Retina (tissue), 1 donor: ENCODE measurements around the gene ANKRD34C.
"Not testable (repeated sequence)": the region's sequence is repeated elsewhere in the genome, so short reads cannot be mapped to it uniquely, and the experiment has no call there.

Experiments
- DNase-seq: peaks from one replicate; pipeline ENCODE4 v3.0.0-alpha.2; 2016

The ANKRD34C gene

GRCh38 chr15:79311901-79312553 is 29.5 kb downstream of the ANKRD34C start:
- DNase-seq, result no peak

DNA sequence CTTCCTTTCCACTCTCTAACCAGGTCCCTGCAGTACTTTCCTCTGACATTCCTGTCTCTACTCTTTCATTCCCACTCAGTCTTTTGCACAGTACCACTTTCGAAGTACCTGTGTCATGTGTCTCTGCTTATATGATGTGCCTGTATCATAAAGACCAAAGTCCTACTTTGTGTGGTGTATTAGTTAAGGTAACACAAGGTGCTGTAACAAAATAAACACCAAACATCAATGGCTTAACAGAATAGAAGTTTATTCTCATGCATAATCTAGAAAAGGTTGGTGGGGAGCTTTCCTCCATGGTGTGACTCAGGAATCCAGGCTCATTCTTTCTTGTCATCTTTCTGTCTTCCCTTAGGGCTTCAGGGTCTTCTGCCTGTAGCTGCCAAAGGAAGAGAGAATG is 31.7 kb downstream of the ANKRD34C start:
- DNase-seq, result no peak

DNA sequence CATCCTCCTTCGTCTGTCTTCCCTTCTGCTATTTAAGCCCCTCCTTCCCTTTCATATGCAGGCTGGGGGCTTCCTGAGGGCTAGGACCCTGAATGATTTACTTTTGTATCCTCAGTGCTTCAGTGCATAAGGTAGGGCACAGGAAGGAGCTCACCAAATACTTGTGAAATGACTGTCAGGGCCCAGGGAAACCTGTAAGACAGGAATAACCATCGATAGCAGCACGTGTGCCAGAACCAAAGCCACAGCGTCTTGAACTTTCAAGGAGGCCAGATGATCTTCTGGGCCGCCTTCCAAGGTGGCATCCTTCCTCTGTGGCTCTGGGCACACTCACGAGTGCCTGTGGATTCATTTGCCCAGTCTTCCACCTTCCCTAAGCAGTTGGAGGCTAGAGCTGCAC is 32.3 kb downstream of the ANKRD34C start:
- DNase-seq, result no peak

- DNase-seq, result no peak
Observed at GRCh38 chr15:79315623-79316328, 33.3 kb downstream of the ANKRD34C start.

DNA sequence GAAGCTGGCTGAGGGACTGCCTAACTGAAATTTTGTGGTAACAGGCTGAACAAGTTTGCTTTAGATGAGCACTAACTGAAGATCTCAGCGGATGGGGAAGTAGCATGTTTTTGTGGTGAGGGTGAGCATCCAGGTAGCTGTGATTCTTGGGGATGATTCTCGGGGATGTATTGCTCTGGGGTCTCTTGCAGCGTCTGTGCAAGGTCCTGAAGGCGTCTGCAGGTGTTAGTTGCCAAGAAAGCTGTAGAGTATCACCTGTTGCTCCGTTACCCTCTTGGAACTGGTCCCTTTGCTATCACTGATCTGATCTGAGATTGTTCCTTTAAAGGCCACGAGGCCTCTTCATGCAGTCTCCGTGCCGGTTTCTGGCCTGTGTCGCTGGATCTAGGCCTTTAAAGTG is 34.3 kb downstream of the ANKRD34C start:
- DNase-seq, result no peak

- not testable (repeated sequence) for DNase-seq
Observed at GRCh38 chr15:79319973-79320372, 37.5 kb downstream of the ANKRD34C start.

GRCh38 chr15:79321876-79322275 is 39.4 kb downstream of the ANKRD34C start:
- DNase-seq, result no peak

- no peak for DNase-seq
Observed at GRCh38 chr15:79322306-79322705, 39.8 kb downstream of the ANKRD34C start.

GRCh38 chr15:79322945-79323344 is 40.4 kb downstream of the ANKRD34C start:
- DNase-seq, result no peak

DNA sequence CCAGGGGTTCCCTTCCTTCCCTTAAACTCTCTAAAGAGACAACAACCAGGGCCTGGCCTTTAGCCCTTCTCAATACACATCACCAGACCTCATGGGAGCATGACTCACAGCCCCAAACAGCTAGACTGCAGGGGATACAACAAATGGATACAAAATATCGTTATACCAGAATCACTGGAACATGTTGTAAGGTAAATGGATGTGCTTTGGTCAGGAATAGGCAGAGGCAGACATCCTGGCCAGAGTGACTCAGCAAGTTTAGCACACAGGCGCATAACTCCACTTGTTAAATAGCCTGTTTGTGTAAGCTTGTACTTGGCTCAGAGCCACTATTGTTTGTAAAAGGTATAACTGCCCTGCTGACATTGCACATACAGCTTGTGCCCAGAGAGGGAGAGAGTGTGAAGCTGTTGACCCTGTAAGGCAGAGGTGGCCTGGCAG is 46.7 kb downstream of the ANKRD34C start:
- DNase-seq, result no peak
